HEK293 (cell line): ENCODE measurements around the gene KIF25.
A peak's percentile ranks its signal among the peaks of the same experiment; 100 is the strongest.

ENCODE experiments used
- CTCF ChIA-PET: fragments of 350-600 bp; formaldehyde crosslinking; extraction: SDS; loops from one replicate; lab custom pipeline; 2021; ENCODE audit warnings: antibody characterized with exemption; lab: Yijun Ruan, JAX
- POLR2A ChIA-PET: fragments of 300-600 bp; formaldehyde crosslinking; extraction: SDS; loops from one replicate; lab custom pipeline; 2020; ENCODE audit warnings: antibody characterized with exemption, inconsistent platforms; lab: Yijun Ruan, JAX
- H3K27ac ChIP-seq: fragments of 200-500 bp; sonication (Bioruptor generic); 2 replicates; pipeline ENCODE4 v1.5.1; 2014; ENCODE audit warnings: low read depth, low read length, control low read depth, inconsistent platforms; ENCODE audit errors: extremely low read depth
- H3K36me3 ChIP-seq, 2 experiments: fragments of 200-500 bp in 1 of 2; sonication (Bioruptor generic) in 1 of 2; 1 replicate in 1 of 2; 2 replicates in 1 of 2; pipeline ENCODE4 v1.5.1; 2014 to 2017; ENCODE audit warnings: inconsistent platforms in 2 of 2, low read length in 2 of 2; ENCODE audit not compliant: control insufficient read depth in 2 of 2, insufficient read depth in 1 of 2
- H3K4me1 ChIP-seq: fragments of 200-500 bp; sonication (Bioruptor generic); 2 replicates; pipeline ENCODE4 v1.5.1; 2014; ENCODE audit warnings: mild to moderate bottlenecking, low read length, inconsistent platforms; ENCODE audit not compliant: control insufficient read depth, insufficient read depth
- H3K4me3 ChIP-seq: 2 replicates; pipeline ENCODE4 v1.5.1; 2011; ENCODE audit warnings: low read depth, mild to moderate bottlenecking, control low read depth, low read length, moderate library complexity
- H3K9me3 ChIP-seq: fragments of 200-500 bp; sonication (Bioruptor generic); 2 replicates; pipeline ENCODE4 v1.5.1; 2014; ENCODE audit warnings: low read depth, low read length, inconsistent platforms; ENCODE audit not compliant: control insufficient read depth, insufficient read depth
- AEBP2 ChIP-seq: fragments of 450-650 bp; formaldehyde crosslinking; IDR thresholded peaks from 2 replicates; pipeline ENCODE4 v1.5.1; 2016; ENCODE audit warnings: missing biosample characterization, missing genetic modification characterization, borderline replicate concordance
- HOXA7 ChIP-seq: sonication (generic); formaldehyde crosslinking; IDR thresholded peaks from 2 replicates; pipeline ENCODE4 v1.8.1; 2022; ENCODE audit warnings: missing genetic modification reagents, borderline replicate concordance
- TRIM28 ChIP-seq: IDR thresholded peaks from 2 replicates; pipeline ENCODE4 v1.6.1; 2011; ENCODE audit warnings: low read length, control low read depth, borderline replicate concordance
- ZFHX2 ChIP-seq: fragments of 450-650 bp; formaldehyde crosslinking; conservative IDR thresholded peaks from 2 replicates; pipeline ENCODE4 v1.5.1; 2016; ENCODE audit warnings: missing biosample characterization, missing genetic modification characterization
- ZNF155 ChIP-seq: fragments of 450-650 bp; formaldehyde crosslinking; IDR thresholded peaks from 2 replicates; pipeline ENCODE4 v1.5.1; 2016; ENCODE audit warnings: missing biosample characterization, missing genetic modification characterization
- ZNF239 ChIP-seq: fragments of 450-650 bp; formaldehyde crosslinking; IDR thresholded peaks from 2 replicates; pipeline ENCODE4 v1.5.1; 2016; ENCODE audit warnings: missing biosample characterization, missing genetic modification characterization
- ZNF280C ChIP-seq: fragments of 450-650 bp; formaldehyde crosslinking; IDR thresholded peaks from 2 replicates; pipeline ENCODE4 v1.5.1; 2016; ENCODE audit warnings: missing biosample characterization, missing genetic modification characterization
- ZNF521 ChIP-seq: fragments of 450-650 bp; formaldehyde crosslinking; IDR thresholded peaks from 2 replicates; pipeline ENCODE4 v1.5.1; 2017; ENCODE audit warnings: missing biosample characterization, mild to moderate bottlenecking, missing genetic modification characterization
- ZNF544 ChIP-seq: fragments of 450-650 bp; formaldehyde crosslinking; IDR thresholded peaks from 2 replicates; pipeline ENCODE4 v1.5.0; 2017; ENCODE audit warnings: missing biosample characterization, missing genetic modification characterization
- ZNF692 ChIP-seq: fragments of 450-650 bp; formaldehyde crosslinking; IDR thresholded peaks from 2 replicates; pipeline ENCODE4 v1.5.1; 2016; ENCODE audit warnings: missing biosample characterization, missing genetic modification characterization
- ZNF707 ChIP-seq: fragments of 450-650 bp; formaldehyde crosslinking; IDR thresholded peaks from 2 replicates; pipeline ENCODE4 v1.5.1; 2016; ENCODE audit warnings: missing biosample characterization, missing genetic modification characterization
- ZSCAN5A ChIP-seq: fragments of 450-650 bp; formaldehyde crosslinking; IDR thresholded peaks from 2 replicates; pipeline ENCODE4 v1.5.1; 2016; ENCODE audit warnings: missing biosample characterization, missing genetic modification characterization

Gene KIF25

GRCh38 chr6:168015482-168016175 lies 18.2 kb downstream of the KIF25 start:
- Histone ChIP-seq H3K4me3 (no peak overlapping the region), H3K36me3 (no peaks in the 10 kb centered on the region), H3K4me1 (no peaks in the 10 kb centered on the region), H3K9me3 (no peaks in the 10 kb centered on the region), H3K27ac (no peak overlapping the region)
- no peak for TF ChIP-seq ZSCAN5A (tag by site-specific recombination)
- peak; percentile 78; the same call in 1 of the 2 replicates for TF ChIP-seq ZNF707 (tag by site-specific recombination)
- ChIA-PET CTCF (interaction anchor here (0.6 kb wide), 2 partner anchors 17 to 19 kb away, joined by 3 read pairs; no protein-coding TSS in a partner anchor), POLR2A (no interaction called here)

GRCh38 chr6:168016176-168016620 lies 18.7 kb downstream of the KIF25 start:
- ChIA-PET CTCF (no interaction called here), POLR2A (no interaction called here)
- H3K36me3 ChIP-seq: no peaks in the 10 kb centered on the region
- no peak overlapping the region for H3K4me3 ChIP-seq
- no peaks in the 10 kb centered on the region for H3K9me3 ChIP-seq
- no peaks in the 10 kb centered on the region for H3K4me1 ChIP-seq
- H3K27ac ChIP-seq: no peak overlapping the region
- TF ChIP-seq ZNF521 (tag by site-specific recombination) (no peak), ZFHX2 (tag by site-specific recombination) (peak; percentile 15; the same call in 1 of the 2 replicates), ZNF692 (tag by site-specific recombination) (no peak), ZNF544 (tag by site-specific recombination) (no peak), AEBP2 (tag by site-specific recombination) (no peak), ZNF280C (tag by site-specific recombination) (no peak), HOXA7 (no peak), ZNF155 (tag by site-specific recombination) (no peak)

GRCh38 chr6:168016721-168017525 lies 19.5 kb downstream of the KIF25 start:
- H3K4me3 ChIP-seq: no peak overlapping the region
- H3K4me1 ChIP-seq: peaks cover under 1% of the 10 kb centered on the region
- ChIA-PET POLR2A (no interaction called here), CTCF (no interaction called here)
- no peak overlapping the region for H3K27ac ChIP-seq
- H3K36me3 ChIP-seq: no peaks in the 10 kb centered on the region
- TF ChIP-seq TRIM28: 0 out of 2 replicates have a peak, but pooled peaks have one; percentile 36
- no peak for TF ChIP-seq ZNF239 (tag by site-specific recombination)
- no peaks in the 10 kb centered on the region for H3K9me3 ChIP-seq
